ENCODE data around the gene RPL7A. TPM values are rescaled to one million over a fixed set of nuclear protein-coding genes. Genes with fewer than 3 reads are reported as not detected.

Gene RPL7A
- total RNA-seq, 1 donor from 2014 or later, result 2,339 TPM

DNA sequence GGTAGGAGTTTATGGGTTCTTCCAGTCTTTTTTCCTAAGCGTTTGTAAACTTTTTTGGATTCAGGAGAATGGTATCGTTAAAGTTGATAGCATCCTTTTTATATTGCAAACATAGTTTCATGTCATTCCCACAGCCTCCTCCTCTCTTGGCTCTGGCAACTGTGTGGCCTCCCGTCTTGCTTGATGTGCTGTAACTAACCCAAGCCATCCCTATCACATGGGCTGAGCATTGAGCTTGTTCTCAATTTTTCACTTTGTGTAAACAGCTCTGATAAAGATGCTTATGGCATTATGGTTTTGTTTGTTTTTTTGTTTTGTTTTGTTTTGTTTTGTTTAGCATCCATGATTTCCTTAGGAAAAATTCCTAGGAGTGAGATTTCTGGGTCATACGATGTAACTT lies 32.7 kb downstream of the RPL7A start:
- Histone ChIP-seq H3K27me3 (ENCODE audit: control insufficient read depth, insufficient read depth, low read length) (no peaks in the 10 kb centered on the region), H3K36me3 (ENCODE audit: control insufficient read depth, insufficient read depth, low read length) (no peaks in the 10 kb centered on the region), H3K4me3 (ENCODE audit: low read depth, low read length) (no peak overlapping the region)
- TF ChIP-seq, protein P1, sequence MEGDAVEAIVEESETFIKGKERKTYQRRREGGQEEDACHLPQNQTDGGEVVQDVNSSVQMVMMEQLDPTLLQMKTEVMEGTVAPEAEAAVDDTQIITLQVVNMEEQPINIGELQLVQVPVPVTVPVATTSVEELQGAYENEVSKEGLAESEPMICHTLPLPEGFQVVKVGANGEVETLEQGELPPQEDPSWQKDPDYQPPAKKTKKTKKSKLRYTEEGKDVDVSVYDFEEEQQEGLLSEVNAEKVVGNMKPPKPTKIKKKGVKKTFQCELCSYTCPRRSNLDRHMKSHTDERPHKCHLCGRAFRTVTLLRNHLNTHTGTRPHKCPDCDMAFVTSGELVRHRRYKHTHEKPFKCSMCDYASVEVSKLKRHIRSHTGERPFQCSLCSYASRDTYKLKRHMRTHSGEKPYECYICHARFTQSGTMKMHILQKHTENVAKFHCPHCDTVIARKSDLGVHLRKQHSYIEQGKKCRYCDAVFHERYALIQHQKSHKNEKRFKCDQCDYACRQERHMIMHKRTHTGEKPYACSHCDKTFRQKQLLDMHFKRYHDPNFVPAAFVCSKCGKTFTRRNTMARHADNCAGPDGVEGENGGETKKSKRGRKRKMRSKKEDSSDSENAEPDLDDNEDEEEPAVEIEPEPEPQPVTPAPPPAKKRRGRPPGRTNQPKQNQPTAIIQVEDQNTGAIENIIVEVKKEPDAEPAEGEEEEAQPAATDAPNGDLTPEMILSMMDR (IDR thresholded peaks at IDR 0.05; ENCODE audit: insufficient read depth, low read length, poor library complexity, severe bottlenecking), result no peak
- DNase-seq (ENCODE audit: low read depth), result no peak

DNA sequence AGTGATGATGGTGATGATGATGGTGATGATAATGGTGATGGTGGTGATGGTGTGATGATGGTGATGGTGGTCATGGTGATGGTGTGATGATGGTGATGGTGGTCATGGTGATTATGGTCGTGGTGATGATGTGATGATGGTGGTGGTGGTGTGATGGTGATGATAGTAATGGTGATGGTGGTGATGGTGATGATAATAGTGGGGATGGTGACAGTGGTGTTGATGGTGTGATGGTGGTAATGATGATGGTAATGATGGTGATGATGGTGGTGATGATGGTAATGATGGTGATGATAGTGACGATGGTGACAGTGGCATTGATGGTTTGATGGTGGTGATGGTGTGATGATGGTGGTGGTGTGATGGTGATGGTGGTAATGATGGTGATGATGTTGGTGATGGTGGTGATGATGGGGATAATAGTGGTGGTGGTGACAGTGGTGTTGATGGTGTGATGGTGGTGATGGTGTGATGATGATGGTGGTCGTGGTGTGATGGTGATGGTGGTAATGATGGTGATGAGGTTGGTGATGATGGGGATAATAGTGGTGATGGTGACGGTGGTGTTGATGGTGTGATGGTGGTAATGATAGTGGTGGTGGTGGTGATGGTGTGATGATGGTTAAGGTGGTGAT lies 34.6 kb downstream of the RPL7A start:
- H3K4me3 ChIP-seq (ENCODE audit: low read depth, low read length), result no peak overlapping the region
- no peak for DNase-seq (ENCODE audit: low read depth)
- no peaks in the 10 kb centered on the region for H3K36me3 ChIP-seq (ENCODE audit: control insufficient read depth, insufficient read depth, low read length)
- no peaks in the 10 kb centered on the region for H3K27me3 ChIP-seq (ENCODE audit: control insufficient read depth, insufficient read depth, low read length)
- TF ChIP-seq, protein P1 (IDR thresholded peaks at IDR 0.05; ENCODE audit: insufficient read depth, low read length, poor library complexity, severe bottlenecking), result no peak

DNA sequence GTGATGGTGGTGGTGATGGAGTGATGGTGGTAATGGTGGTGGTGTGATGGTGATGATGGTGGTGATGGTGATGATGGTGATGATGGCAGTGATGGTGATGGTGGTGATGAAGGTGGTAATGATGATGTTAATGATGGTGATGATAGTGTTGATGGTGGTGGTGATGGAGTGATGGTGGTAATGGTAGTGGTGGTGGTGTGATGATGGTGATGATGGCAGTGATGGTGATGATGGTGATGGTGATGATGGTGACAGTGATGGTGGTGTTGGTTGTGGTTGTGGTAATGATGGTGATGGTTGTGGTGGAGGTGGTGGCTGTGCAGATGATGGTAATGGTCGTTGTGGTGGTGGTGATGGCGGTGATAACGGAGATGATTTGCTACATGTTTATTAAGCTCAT lies 35.4 kb downstream of the RPL7A start:
- no peaks in the 10 kb centered on the region for H3K36me3 ChIP-seq (ENCODE audit: control insufficient read depth, insufficient read depth, low read length)
- no peaks in the 10 kb centered on the region for H3K27me3 ChIP-seq (ENCODE audit: control insufficient read depth, insufficient read depth, low read length)
- DNase-seq (ENCODE audit: low read depth), result no peak
- H3K4me3 ChIP-seq (ENCODE audit: low read depth, low read length), result no peak overlapping the region
- TF ChIP-seq, protein P1 (IDR thresholded peaks at IDR 0.05; ENCODE audit: insufficient read depth, low read length, poor library complexity, severe bottlenecking), result no peak

DNA sequence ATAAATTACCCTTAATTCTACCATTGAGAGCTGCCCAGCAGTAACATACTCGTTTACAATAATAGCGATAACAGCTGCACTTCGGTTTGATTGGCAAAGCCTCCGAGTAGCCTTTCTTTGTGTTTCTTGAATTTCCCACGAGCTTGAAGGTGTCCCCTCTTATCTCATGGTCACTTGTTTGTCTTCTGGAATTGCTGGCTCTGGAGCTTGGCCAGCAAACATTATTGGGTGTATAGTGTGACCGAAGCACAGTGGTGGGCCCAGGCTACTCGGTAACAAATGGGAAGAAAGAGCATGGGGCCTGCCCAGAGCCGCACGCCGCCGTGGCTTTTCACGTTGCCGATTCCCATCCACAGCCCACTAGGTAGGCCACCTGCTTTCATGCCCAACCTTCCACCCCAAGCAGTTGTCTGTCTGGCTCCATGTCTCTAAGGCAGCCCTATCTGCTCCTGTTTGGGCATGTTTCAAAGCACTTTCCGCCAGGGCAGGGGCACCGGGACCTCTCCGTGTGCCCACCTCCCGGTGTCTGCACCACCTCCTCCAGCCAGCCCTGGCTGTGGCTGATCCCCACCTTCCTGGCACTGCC lies 36.8 kb downstream of the RPL7A start:
- no peaks in the 10 kb centered on the region for H3K27me3 ChIP-seq (ENCODE audit: control insufficient read depth, insufficient read depth, low read length)
- no peaks in the 10 kb centered on the region for H3K36me3 ChIP-seq (ENCODE audit: control insufficient read depth, insufficient read depth, low read length)
- no peak for DNase-seq (ENCODE audit: low read depth)
- H3K4me3 ChIP-seq (ENCODE audit: low read depth, low read length), result no peak overlapping the region
- TF ChIP-seq, protein P1 (IDR thresholded peaks at IDR 0.05; ENCODE audit: insufficient read depth, low read length, poor library complexity, severe bottlenecking), result no peak

DNA sequence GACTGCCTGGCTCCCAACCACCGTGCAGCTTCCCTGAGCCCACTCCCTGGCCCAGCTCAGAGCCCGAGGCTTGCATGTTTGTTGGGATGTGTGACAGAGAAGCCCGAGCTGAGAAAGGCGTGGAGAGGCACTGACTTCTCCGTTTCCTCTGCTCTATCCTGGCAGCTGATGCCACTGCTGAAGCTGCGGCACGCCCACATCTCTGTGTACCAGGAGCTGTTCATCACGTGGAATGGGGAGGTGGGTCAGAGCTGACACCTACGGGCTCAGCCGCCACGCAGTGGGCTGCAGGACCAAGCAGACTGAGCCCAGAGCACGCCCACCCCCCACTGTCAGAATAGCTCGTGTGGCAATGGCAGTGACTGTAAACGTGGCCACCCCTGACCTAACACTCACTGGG lies 37.4 kb downstream of the RPL7A start:
- Histone ChIP-seq H3K4me3 (ENCODE audit: low read depth, low read length) (no peak overlapping the region), H3K36me3 (ENCODE audit: control insufficient read depth, insufficient read depth, low read length) (no peaks in the 10 kb centered on the region), H3K27me3 (ENCODE audit: control insufficient read depth, insufficient read depth, low read length) (peaks cover under 1% of the 10 kb centered on the region)
- no peak for DNase-seq (ENCODE audit: low read depth)
- TF ChIP-seq, protein P1 (IDR thresholded peaks at IDR 0.05; ENCODE audit: insufficient read depth, low read length, poor library complexity, severe bottlenecking), result no peak

DNA sequence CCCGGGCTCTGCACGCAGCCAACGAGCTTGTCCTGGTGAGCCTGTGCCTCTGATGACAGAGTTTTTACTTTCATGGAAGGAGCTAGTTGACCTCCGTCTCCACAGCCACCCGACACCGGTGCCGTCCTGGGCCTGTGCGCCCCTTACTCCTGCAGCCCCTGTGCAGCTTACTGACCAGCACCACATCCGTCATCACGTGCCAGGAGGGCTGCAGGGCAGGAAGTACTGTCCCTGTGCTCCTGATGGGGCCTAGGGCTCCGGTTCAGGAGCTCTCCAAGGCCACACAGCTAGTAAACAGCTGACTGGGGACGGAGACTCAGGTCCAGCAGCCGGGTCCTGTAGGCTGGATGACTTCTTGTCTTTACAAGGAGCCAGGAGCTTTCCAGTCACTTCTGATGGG lies 38.3 kb downstream of the RPL7A start:
- peaks cover 4% of the 10 kb centered on the region for H3K27me3 ChIP-seq (ENCODE audit: control insufficient read depth, insufficient read depth, low read length)
- TF ChIP-seq, protein P1 (IDR thresholded peaks at IDR 0.05; ENCODE audit: insufficient read depth, low read length, poor library complexity, severe bottlenecking), result no peak
- no peaks in the 10 kb centered on the region for H3K36me3 ChIP-seq (ENCODE audit: control insufficient read depth, insufficient read depth, low read length)
- no peak for DNase-seq (ENCODE audit: low read depth)
- no peak overlapping the region for H3K4me3 ChIP-seq (ENCODE audit: low read depth, low read length)
